ENCODE data around the gene TRPV6.

Gene TRPV6

GRCh38 chr7:142906643-142907042, 21.1 kb upstream of the TRPV6 start:
- DNase-seq, result no peak

GRCh38 chr7:142905759-142906158, 20.2 kb upstream of the TRPV6 start:
- DNase-seq, result no peak

- no peak for DNase-seq
Measured at GRCh38 chr7:142904128-142904527, 18.6 kb upstream of the TRPV6 start.

GRCh38 chr7:142901426-142902259, 16.1 kb upstream of the TRPV6 start:
- no peak for DNase-seq

DNA sequence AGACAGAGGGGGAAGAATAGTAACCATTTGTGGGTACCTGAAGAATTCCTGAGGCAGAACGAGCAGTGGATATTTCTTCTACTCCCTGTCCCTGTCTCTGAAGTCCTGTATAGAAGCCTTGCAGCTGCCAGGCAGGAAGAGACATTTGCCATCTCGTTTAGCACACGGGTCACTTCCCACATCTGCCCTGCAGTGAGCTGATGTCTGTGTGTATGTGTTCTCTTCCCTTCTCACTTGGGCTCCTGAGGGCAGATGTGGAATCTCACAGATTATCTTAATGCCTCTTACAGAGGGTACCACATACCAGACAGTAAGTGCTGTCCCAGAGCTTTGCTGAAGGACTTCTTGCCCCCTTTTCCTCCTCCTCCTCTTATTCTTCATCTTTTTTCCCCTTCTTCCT, 14.1 kb upstream of the TRPV6 start:
- DNase-seq, result no peak

GRCh38 chr7:142898377-142899170, 13.0 kb upstream of the TRPV6 start:
- no peak for DNase-seq

DNA sequence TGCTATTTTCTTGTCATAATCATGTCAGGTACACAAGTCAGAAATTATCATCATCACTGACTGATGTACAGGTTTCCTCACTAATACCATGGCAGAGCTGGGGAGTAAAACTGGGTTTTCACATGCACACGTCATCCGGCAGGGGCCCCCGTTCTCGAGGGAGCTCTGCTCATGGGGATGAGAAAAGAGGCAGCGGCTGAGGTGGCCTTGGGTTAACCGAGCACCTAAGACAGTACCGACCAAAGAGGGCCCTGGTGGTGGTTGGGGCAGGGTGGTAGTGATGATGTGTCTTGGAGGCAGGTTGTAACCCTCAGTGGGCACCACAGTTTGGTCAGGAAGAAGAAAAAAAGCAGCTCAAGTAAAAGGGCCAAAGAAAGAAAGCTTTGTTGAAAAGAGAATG, 12.1 kb upstream of the TRPV6 start:
- no peak for DNase-seq

DNA sequence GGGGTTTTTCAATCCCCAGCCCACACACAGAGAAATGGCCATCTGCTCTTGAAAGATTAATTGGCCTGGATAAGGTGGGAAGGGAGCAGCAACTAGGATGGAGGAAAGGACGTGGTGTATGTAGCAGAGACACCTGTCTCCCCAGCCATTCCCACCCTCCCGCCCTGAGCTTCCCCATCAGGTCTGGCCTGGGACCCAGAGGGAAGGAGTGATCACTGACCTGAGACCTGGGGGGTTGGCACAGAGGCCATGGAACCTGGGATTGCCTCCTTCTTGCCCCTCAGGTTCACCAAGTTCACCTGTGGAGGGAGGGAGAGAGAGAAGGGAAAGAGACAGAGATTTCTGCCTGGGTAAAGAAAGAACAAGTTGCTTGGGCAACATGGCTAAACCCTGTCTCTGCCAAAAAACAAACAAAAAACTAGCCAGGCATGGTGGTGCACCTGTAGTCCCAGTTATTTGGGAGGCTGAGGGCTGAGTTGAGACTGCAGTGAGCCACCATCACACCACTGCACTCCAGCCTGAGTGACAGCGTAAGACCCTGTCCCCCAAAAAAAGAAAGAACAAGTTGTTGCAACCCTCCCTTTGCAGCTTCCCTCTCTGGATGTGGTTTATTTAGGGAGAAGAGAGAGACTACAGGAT, 11.3 kb upstream of the TRPV6 start:
- DNase-seq, result no peak

DNA sequence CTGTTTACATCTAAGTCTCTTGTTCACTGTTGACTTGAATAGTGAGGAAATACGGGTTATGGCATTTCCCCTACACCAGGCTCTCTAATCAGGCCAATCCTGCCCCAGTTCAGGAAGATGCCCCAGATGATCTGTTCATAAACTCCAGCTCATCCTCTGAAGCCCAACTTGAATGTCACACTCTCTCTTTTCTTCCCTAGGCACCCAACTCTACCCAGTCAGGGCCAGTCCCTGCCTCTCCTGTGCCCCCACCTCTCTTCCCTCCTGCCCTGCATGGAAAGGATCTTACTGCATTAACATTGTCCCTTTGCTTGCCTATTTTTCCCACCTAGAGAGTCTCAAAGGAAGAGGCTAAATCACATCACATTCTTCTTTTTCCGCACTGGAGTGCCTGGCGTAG, 10.6 kb upstream of the TRPV6 start:
- no peak for DNase-seq

DNA sequence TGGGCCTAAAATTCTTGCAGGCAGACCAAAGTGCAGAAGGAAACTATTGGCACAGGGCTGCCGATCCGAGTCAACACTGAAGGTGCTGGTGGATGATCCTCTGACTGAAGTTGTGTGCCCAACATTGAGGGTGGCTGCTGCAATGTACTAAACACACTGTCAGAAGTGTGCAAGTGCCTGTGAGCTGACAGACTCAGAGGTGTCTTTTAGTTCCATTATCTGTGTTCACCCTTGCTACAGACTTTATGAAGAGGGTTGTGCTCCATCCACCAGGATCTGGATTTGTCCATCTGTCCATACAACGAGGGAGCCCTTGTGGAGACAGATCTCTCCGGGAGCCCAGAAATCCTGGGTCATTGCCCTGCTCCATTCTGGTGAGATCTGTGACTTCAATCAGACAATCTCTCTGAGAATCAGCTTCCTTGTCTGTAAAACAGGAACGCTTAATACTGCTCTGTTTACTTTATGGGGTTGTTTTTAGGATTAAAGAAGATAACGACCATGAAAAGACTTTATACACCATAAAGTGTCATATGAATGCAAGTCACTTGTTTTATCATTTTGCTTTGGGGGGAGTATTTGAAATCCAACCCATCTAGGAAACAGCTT, 9.5 kb upstream of the TRPV6 start:
- DNase-seq, result no peak

GRCh38 chr7:142894112-142894984, 8.8 kb upstream of the TRPV6 start:
- DNase-seq, result no peak

DNA sequence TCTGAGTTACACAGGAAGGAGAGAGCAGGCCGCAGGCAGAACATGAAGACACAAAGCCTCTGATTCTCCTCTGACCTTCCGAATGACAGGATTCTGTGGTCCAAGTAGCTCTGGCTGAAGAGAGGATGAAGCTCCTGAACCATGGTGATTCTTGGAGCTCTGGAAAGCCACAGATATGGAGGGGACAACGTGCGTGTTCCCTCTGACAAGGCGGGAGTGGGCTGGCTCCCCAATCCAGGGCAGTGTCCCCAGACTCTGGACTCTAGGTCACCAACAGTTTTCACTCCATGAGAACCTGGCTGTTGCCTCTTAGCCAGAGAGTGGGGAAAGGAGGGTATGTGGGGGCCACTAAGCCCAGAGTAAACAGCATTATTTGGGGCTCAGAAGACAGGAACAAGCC, 7.4 kb upstream of the TRPV6 start:
- no peak for DNase-seq

DNA sequence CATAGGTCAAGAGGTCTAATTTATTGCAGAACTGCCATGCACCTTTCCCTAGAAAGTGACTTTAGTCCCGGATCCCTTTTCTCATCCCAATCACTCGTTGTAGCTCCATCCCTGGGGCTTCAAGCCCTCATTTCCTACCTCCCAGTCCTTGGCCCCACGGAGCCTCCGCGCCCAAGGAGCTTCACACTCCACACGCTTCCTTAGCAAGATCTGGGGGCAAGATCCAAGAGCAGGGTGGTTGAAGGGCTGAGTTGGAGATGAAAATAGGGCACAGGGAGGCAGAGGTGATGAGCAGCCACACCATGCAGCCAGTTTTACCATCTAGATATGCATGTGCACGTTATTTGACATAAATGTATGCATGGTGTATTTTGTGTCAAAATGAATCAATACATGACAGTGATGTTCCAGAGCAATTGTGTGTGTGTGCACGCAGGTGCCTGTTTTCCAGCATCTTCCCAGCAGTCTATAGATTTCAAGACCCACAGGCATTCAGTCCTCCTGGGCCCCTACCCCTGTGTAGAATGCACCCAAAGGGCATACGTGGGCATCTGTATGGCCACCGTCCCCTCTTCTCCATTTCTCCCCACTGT, 6.0 kb upstream of the TRPV6 start:
- no peak for DNase-seq

GRCh38 chr7:142890874-142891485, 5.4 kb upstream of the TRPV6 start:
- DNase-seq, result no peak

GRCh38 chr7:142889816-142890215, 4.3 kb upstream of the TRPV6 start:
- no peak for DNase-seq

DNA sequence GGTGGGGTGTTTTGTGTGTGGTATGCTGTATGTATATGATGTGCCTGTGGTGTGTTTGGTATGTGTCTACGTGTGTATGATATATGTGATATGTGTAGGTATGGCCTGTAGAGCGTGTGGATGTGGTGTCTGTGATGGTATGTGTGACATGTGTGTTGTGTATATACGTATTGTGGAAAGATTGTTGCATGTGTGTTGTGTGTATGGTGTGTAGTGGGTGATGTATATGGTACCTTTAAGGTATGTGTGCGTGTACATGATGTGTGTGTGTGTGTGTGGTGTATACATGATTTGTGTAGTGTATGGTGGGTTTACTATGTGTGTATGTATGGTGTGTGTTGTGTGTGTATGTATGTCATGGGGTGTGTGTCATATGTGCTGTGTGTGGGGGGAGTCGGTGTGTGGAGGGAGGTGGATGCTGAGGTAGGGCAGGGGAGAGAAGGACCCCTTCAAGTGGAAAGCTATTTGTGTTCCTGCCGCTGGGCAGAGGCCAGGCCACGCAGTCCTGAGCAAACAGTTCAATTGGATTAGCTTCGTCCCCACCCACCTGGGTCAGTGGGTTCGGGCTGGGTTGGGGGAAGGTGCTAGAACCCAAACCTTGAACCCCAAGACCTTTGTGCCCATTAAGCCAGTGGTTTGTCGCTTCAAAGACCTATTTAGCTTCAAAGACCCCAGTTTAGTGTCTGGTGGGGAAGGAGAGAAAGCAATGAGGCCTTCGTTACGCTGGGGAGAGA, 1.9 kb upstream of the TRPV6 start:
- no peak for DNase-seq

- no peak for DNase-seq
Measured at GRCh38 chr7:142886866-142887265, 1.3 kb upstream of the TRPV6 start.

- DNase-seq, result no peak
Measured at GRCh38 chr7:142884286-142884640, 1.3 kb downstream of the TRPV6 start.

DNA sequence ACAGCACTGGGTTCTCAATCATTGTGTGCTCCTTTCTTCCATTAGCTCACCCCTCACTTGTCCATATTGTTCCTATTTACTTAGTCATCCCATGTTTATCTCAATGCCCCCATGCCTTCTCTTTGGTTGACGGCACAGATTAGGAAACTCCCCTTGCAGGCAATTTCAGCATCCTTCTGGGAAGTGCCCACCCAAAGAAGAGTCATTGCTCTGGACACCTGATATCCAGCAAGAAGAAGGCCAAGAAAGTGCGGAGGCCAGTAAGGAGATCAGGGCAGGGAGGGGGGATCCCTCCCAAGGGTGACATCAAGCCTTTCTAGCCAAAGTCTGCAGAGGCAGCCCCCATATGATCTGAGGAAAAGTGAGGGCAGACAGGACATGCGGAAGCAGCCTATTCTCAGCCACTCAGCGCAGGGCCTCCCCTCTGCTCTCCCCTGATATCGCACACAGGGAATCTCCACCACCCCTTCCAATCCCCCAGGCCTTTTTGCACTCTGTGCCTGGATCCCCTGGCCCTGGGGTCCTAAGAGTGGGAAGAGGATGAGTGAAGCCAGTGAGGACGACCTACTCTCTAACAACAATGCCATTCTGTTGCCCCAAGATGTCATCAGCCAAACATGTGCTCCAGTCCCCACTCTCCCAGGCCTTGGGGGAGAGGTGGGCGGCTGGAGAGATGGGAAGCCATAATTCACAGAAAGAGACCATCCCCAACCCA, 1.8 kb downstream of the TRPV6 start:
- no peak for DNase-seq

DNA sequence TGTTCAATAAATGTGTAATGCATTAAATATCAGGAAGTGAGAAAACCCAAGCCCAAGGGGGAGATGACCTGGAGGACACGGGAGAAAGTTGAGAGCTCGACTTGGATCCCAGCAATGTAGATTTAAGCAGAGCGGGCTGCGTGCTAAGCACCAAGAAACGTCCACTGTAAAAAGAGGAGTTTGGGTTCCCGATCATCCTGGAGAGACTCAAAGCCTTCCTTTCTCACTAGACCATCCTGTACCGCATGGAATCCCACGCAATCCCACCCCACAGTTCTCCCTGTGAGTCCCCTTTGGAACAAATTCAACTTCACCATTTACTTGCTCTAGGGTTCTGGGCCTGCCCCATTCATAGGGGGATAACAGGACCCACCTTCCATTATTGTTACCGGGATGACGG, 2.4 kb downstream of the TRPV6 start:
- no peak for DNase-seq
